ENCODE measurements around the gene PACSIN1. TPM values are rescaled to one million over a fixed set of nuclear protein-coding genes. Genes with fewer than 3 reads are reported as not detected.

Gene PACSIN1
- total RNA-seq, 1 experiment from 2014 or later = 0.26 TPM

- Mint-ChIP-seq H3K27ac (ENCODE audit: unreplicated experiment) (no peak overlapping the region), H3K27me3 (ENCODE audit: unreplicated experiment) (peaks cover 28% of the 10 kb centered on the region), H3K36me3 (ENCODE audit: insufficient read depth, unreplicated experiment) (no peaks in the 10 kb centered on the region), H3K4me1 (ENCODE audit: low read depth, unreplicated experiment) (no peaks in the 10 kb centered on the region), H3K9me3 (ENCODE audit: low read depth, unreplicated experiment) (no peaks in the 10 kb centered on the region), H3K4me3 (ENCODE audit: low read depth, unreplicated experiment) (no peak overlapping the region)
- TF ChIP-seq CTCF (IDR thresholded peaks at IDR 0.05; ENCODE audit: unreplicated experiment) = no peak
- no TSS peak for BruUV-seq (replicated peaks)
- no peak for DNase-seq
- CTCF ChIA-PET = interaction anchor here (0.7 kb wide), 1 partner anchor 15 kb away, joined by 3 read pairs; no protein-coding TSS in a partner anchor
- intact Hi-C loops (cut with micrococcal nuclease; ENCODE audit: unreplicated experiment) = no loop called here
Measured at GRCh38 chr6:34490390-34491090, 24.7 kb downstream of the PACSIN1 start.

GRCh38 chr6:34491091-34491430, 25.2 kb downstream of the PACSIN1 start:
- no peak for DNase-seq
- H3K27ac Mint-ChIP-seq (ENCODE audit: unreplicated experiment) = no peak overlapping the region
- no peaks in the 10 kb centered on the region for H3K9me3 Mint-ChIP-seq (ENCODE audit: low read depth, unreplicated experiment)
- H3K36me3 Mint-ChIP-seq (ENCODE audit: insufficient read depth, unreplicated experiment) = no peaks in the 10 kb centered on the region
- H3K27me3 Mint-ChIP-seq (ENCODE audit: unreplicated experiment) = peaks cover 33% of the 10 kb centered on the region
- no peaks in the 10 kb centered on the region for H3K4me1 Mint-ChIP-seq (ENCODE audit: low read depth, unreplicated experiment)
- CTCF ChIA-PET = no interaction called here
- H3K4me3 Mint-ChIP-seq (ENCODE audit: low read depth, unreplicated experiment) = no peak overlapping the region
- intact Hi-C loops (cut with micrococcal nuclease; ENCODE audit: unreplicated experiment) = no loop called here
- no TSS peak for BruUV-seq (replicated peaks)
- TF ChIP-seq CTCF (IDR thresholded peaks at IDR 0.05; ENCODE audit: unreplicated experiment) = no peak

GRCh38 chr6:34493344-34493743, 27.5 kb downstream of the PACSIN1 start:
- TF ChIP-seq CTCF (IDR thresholded peaks at IDR 0.05; ENCODE audit: unreplicated experiment) = no peak
- no peak overlapping the region for H3K27ac Mint-ChIP-seq (ENCODE audit: unreplicated experiment)
- no peaks in the 10 kb centered on the region for H3K9me3 Mint-ChIP-seq (ENCODE audit: low read depth, unreplicated experiment)
- CTCF ChIA-PET = interaction anchor here (1.5 kb wide), 1 partner anchor 25 kb away, joined by 4 read pairs; no protein-coding TSS in a partner anchor
- DNase-seq = no peak
- no TSS peak for BruUV-seq (replicated peaks)
- intact Hi-C loops (cut with micrococcal nuclease; ENCODE audit: unreplicated experiment) = no loop called here
- H3K36me3 Mint-ChIP-seq (ENCODE audit: insufficient read depth, unreplicated experiment) = no peaks in the 10 kb centered on the region
- peaks cover 52% of the 10 kb centered on the region for H3K27me3 Mint-ChIP-seq (ENCODE audit: unreplicated experiment)
- no peak overlapping the region for H3K4me3 Mint-ChIP-seq (ENCODE audit: low read depth, unreplicated experiment)
- H3K4me1 Mint-ChIP-seq (ENCODE audit: low read depth, unreplicated experiment) = no peaks in the 10 kb centered on the region

GRCh38 chr6:34494973-34495372, 29.1 kb downstream of the PACSIN1 start:
- no TSS peak for BruUV-seq (replicated peaks)
- H3K4me3 Mint-ChIP-seq (ENCODE audit: low read depth, unreplicated experiment) = no peak overlapping the region
- TF ChIP-seq CTCF (IDR thresholded peaks at IDR 0.05; ENCODE audit: unreplicated experiment) = no peak
- H3K27ac Mint-ChIP-seq (ENCODE audit: unreplicated experiment) = no peak overlapping the region
- no peaks in the 10 kb centered on the region for H3K36me3 Mint-ChIP-seq (ENCODE audit: insufficient read depth, unreplicated experiment)
- CTCF ChIA-PET = interaction anchor here (0.6 to 1.0 kb wide), 2 partner anchors 13 to 21 kb away, joined by 7 to 8 read pairs; no protein-coding TSS in a partner anchor
- no peaks in the 10 kb centered on the region for H3K4me1 Mint-ChIP-seq (ENCODE audit: low read depth, unreplicated experiment)
- DNase-seq = no peak
- no peaks in the 10 kb centered on the region for H3K9me3 Mint-ChIP-seq (ENCODE audit: low read depth, unreplicated experiment)
- peaks cover 52% of the 10 kb centered on the region for H3K27me3 Mint-ChIP-seq (ENCODE audit: unreplicated experiment)
- intact Hi-C loops (cut with micrococcal nuclease; ENCODE audit: unreplicated experiment) = no loop called here

Measured in Calu3 (cell line).